HG02610 (cell line): Measurements from ENCODE around the gene ELF3.
"Not testable (repeated sequence)": the region's sequence is repeated elsewhere in the genome, so short reads cannot be mapped to it uniquely, and the experiment has no call there.

Source experiments
- ATAC-seq: cut with Tn5 transposase; IDR thresholded peaks from one replicate; pipeline ENCODE4 v1.9.1; 2021; ENCODE audit warnings: mild to moderate bottlenecking, moderate library complexity; ENCODE audit not compliant: unreplicated experiment

Gene ELF3

DNA sequence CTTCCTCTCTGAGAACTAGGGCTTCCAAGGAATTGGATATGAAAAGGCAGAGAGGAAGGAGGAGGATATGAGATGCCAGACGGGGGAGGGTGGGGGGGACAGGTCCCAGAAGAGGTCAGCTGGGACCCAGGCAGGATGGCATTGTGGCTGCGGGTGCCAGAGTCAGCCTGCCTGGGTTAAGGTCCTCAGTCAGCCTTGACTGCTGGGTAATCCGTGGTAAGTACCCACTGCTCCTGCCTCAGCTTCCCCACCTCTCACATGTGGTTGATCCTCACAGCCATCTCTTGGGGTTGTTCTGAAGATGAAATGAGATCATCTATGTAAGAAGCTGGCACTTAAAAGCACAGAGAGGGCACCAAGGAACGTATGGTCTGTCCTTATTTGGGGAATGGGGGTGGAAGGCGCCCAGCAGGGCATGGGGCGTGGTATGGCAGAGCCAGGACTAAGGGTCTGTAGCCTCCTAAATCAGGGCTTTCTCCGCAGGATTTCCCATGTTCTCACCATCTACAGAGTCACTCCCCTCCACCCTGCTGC lies 23.8 kb downstream of the ELF3 start:
- ATAC-seq = no peak

DNA sequence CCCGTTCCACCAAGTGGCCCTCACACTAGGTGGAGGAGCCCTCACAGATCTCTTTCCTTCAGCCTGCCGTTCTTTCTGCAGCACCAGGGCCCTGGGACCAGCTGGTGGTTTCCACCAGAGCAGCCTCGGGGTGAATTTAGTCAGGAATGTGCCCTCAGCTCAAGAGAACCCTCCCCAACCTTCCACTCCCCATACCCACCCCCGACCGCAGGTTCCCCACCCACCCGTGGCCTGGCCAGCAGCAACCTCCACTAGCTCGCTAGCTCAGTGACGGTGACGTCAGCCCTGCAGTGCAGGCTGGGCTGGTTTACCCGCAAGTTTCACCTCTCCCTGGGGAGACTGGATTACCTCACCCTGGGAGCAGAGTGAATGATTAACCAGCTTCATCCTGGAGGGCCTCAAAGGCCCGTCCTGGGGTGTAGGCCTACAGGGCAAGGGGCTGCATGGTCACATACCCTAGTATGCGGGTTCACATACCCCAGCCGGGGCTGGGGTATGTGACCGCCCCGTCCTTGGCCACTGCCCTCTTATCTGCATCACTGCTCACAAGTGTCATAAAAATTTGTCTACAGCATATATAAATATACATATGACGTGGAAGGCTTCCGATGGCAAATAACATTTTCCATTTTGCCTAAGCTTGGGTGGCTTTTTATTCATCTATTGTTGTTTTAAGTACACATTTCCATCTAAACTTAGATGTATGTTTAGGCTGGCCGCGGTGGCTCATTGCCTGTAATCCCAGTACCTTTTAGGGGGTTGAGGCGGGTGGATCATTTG lies 24.5 kb downstream of the ELF3 start:
- ATAC-seq = no peak

DNA sequence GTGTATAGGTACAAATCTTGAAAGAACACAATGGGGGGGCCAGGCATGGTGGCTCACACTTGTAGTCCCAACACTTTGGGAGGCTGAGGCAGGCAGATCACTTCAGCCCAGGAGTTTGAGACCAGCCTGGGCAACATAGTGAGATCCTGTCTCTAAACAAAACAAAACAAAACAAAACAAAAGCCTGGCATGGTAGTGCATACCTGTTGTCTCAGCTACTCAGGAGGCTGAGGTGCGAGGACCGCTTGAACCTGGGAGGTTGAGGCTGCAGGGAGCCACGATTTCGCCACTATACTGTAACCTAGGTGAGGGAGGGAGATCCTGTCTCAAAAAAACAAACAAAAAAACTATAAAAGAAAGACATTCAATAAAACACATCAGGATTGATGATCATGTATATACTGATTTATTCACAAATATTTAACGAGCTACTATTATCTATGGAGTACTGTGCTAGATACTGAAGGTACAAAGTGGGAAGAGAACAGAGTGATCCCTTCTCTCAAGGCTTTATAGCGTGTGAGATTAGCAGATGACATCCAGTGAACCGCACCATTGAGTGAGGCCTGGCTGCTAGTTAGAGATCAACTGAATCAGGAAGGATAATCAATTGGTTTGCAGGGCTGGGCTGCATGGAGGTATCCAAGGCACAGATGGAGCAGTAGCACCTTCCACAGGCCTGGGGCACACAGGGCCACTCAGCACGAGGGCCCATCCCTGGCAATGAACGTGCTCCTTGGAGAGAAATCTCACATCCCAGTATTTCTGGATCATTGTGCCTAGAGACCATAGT lies 26.4 kb downstream of the ELF3 start:
- ATAC-seq = no peak

DNA sequence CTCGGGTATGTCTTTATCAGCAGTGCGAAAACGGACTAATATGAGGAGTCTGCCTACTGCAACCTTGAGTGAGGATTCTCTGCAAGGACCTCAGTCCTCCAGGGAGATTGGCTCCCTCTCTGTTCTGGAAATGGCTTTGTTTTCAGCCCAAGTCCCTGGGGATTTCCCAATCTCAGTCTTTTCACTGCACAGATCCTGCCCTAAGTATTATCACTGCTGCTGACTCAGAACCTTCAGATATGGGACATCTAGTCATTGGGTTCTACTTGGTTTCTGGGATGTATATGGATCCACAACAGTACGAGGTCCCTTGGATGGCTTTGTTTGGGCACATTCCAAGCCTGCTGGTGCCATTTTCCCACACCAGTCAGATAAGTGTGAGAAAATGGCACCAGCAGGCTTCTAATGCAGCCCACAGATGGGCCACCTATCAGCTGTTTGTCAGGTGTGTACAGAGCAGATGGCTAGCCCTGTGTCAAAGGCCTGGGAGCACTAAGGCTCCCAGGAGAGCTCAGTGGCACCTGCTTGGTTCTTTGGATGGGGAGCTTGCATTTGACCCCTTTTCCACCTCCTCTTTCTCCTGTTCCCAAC lies 27.4 kb downstream of the ELF3 start:
- ATAC-seq = no peak

DNA sequence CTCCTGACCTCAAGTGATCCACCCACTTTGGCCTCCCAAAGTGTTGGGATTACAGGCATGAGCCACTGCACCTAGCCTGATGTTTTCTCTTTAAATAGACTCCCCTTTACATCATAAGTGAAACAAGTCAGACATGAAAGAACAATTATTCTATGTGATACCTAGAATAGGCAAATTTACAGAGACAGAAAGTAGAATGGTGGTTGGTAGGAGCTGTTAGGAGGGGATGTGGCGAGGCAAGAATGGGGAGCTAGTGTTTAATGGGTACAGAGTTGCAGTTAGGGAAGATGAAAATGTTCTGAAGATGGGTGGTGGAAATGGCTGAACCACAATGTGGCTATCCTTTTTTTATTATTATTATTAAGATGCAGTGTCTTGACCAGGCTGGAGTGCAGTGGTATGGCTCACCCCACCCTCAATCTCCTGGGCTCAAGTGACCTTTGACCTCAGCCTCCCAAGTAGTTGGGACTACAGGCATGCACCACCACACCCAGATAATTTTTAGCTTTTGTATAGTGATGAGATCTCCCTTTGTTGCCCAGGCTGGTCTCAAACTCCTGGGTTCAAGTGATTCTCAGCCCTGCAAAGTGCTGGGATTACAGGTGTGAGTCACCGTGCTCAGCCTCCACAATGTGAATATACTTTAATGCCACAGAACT lies 28.4 kb downstream of the ELF3 start:
- ATAC-seq = no peak

DNA sequence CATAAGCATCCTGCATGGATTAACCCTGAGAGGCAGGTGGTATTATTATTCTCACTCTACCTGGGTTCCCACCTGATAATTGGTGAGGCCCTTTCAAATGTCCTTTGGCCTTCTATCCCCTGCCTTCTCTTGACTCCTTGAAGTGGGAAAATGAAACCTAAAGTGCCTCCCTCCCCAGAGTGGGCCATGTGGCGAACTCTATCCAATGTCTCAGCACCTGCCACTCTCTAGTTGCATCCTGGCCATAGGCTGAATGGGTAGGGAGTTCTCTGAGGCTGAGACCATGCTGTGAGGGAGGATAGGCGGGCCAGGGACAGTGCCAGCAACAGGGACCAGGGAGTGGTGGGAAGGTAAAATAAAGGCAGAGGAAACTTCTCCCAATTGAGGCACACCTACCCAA lies 35.3 kb downstream of the ELF3 start:
- ATAC-seq = no peak

DNA sequence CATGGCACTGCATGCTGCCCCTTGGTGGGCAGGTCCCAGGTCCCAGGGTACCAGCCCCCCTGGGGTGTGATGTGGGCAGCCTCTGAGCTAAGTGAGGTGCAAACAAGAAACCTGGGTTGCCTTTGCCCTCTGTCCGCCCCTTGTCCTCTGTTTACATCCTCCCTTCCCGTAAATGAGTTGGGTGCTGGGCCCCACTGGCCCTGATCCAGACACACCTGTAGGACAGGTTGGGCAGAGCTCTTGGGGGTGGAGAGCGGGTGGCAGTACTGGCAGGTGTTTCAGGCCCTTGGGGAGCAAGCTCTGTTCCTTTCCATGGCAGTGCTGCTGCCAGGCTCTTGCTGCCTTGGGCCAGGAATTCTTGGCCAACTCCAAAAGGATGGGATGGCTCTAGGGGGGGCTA lies 35.8 kb downstream of the ELF3 start:
- no peak for ATAC-seq

DNA sequence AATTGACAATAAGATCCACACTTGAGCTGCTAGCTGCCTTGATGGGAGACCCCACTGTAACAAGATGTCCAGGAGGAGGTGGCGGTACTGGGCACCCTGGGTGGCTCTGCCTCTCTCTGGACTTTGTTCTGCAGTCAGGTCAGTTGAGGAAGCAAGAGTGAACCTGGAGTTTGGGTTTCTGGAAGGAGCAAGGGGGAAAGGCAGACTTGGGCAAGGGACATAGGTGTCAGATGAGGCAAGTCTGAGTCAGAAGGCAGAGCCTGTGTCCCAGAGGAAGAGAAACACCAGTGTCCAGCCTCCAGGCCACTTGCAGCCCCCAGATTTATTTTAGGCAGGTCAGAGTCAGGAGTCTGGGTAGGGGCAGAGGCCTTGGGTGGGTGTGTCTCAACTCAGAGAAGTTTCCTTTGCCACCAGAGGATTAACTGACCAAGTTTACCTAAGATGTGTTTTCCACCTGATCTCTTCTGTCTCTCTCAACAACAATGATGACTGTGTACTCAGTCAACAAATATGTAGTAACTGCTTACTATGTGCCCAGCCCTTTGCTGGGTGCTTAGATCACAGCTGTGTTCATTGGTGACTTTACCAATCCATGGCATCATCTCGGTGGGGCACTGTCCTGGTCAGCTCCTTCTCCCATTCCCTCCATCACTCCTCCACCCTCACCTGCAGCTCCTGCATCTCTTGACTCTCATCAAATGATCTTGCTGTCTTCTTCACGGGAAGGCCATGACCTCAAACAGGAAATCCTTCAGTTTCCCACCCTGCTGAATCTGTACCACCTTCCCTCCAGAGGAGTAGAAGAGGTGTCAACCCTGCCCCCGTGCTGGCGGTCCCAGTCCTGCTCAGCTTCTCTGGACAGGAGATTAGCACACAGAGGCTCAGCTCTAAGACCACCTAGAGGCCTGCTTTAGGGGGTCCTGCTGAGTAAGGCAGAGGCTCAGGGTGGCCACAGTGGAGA lies 36.6 kb downstream of the ELF3 start:
- no peak for ATAC-seq

DNA sequence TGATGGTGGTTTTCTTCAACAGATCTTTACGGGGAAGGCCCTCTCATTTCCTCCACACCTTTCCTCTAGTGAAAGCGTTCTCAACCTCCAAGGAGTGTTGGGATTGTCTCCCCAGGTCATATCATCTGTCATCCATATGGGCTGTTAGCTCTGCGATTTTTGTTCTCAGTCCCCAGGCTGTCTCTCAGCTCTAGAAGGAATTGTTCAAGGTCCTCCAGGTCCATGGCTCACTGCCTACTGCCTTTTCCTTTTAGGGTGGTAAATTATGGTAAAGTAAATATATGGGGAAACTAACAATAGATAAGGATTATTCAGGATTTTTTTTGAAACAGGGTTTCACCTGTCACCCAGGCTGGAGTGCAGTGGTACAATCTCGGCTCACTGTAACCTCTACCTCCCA lies 37.6 kb downstream of the ELF3 start:
- ATAC-seq = no peak

DNA sequence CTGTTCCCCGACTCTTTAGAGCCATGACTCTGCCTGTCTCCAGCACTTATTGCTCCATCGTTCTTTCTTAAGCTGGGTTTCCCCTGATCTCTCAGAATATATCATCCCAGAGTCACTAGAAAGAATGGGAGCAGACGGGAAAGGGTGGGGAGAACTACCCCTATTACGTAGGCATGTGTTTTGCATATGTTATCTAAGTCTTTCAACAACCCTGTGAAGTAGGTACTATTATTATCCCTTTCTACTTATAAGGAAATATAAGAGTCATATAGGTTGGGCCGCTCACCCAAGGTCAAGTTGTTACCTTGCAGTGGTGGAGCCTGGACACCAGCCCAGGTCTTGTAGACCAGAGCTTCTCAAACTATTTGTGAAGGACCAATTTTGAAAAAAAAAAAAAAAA lies 38.7 kb downstream of the ELF3 start:
- no peak for ATAC-seq

DNA sequence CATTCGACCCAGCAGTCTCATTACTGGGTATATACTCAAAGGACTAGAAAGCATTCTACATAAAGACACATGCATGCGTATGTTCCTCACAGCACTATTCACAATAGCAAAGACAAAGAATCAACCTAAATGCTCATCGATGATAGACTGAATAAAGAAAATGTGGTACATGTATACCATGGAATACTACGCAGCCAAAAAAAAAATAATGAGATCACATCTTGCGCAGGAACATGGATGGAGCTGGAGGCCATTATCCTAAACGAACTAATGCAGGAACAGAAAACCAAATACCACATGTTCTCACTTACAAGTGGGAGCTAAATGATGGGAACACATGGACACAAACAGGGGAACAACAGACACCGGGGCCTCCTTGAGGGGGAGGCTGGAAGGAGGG lies 43.7 kb downstream of the ELF3 start:
- no peak for ATAC-seq

DNA sequence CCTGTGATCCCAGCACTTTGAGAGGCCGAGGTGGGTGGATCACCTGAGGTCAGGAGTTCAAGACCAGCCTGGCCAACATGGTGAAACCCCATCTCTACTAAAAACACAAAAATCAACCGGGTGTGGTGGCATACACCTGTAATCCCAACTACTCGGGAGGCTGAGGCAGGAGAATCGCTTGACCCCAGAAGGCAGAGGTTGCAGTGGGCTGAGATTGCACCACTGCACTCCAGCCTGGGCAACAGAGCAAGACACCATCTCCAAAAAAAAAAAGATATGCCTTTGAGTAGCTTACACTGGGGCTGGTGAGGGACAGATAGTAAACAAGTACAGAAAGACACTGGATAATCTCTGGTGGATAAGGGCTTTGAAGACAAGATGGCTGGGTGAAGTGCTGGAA lies 44.3 kb downstream of the ELF3 start:
- not testable (repeated sequence) for ATAC-seq

DNA sequence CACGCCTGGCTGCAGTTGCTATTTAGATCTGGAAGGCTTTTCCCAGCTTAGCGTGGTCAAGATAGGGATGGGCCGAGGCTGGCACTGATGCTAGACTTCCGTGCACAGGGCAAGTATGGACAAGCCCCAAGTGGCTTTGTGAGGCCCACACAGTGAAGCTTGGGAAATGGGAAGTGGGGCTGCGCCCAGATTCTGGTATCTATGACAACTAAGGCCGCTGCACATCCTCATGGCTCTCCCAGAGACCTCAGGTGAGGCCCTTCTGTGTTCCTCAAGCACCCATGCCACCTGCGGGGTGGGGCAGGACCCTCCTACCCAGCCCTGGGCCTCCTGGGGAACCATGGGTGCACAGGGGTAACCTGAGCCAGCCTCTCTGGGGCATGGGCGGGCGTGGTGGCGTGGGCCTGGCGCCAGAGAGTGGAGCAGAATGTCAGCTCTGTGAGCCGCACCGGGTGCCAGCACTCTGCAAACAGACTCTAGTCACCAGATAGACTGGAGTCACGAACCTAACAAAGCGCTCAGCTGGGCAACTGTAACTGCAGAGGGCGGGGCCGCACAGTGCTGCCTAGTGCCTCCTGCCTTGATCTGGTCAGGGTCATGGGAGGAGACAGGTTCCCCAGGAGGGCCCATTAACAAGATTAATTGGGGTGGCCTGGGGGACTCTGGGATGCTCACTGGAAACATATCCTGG lies 46.4 kb downstream of the ELF3 start:
- no peak for ATAC-seq

DNA sequence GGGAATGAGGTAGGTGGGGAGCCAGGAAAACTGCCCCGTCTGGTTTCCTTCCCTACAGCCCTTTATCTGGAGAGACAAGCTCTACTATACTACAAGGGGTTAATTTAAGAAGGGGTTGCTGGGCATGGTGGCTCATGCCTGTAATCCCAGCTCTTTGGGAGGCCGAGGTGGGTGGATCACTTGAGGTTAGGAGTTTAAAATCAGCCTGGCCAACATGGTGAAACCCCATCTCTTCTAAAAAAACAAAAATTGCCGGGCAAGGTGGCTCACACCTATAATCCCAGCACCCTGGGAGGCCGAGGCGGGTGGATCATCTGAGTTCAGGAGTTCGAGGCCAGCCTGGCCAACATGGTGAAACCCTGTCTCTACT lies 46.9 kb downstream of the ELF3 start:
- ATAC-seq = not testable (repeated sequence)

DNA sequence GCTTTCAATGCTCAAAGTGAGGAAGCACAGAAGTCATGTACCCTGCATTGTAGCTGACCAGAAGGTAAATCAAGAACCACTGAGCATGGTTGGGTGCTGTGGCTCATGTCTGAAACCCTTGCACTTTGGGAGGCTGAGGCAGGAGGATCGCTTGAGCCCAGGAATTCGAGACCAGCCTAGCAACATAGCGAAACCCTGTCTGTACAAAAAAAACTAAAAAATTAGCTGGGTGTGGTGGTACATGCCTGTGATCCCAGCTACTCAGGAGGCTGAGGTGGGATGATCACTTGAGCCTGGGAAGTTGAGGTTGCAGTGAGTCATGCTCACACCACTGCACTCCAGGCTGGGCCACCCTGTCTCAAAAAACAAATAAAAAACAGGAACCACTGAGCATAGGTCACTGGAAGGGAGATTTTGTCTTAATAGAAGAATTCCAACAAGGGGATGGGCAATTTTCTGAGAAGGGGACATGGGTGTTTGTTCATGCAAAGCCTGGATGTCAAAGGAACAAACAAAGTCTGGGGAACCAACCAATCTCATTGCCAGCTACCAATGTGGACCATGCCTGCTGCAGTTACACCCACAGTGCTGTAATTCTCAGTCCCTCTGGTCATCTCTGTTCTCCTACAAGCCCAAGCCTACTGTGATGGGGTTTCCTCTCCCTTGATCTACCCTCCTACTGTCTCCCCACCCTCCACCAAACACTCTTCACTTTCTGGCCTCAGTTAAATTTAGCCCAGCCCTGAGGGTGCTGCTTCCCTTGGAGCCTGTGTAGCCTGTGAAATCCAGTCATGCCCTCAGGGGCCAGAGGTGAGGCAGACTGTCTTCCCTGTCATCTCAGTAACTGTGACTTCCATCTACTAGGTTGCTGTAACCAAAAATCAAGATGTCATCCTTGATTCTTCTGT lies 47.9 kb downstream of the ELF3 start:
- no peak for ATAC-seq

DNA sequence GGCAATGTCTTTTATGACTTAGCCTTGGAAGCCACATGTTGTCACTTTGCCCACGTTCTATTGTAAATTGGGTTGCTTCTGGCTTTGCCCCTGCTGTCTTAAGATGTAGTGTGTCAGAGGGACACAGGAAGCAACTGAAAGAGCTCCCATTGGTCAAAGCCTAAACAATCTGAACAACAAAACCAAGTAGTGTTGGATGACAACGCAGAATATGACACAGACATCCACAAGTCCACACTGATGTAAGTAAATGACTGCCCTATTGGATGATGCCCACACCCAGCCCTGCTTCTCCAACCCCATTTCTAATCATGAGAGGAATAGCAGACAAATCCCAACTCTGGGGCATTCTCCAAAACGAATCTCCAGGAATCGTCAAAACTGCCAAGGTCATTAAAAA lies 50.7 kb downstream of the ELF3 start:
- ATAC-seq = no peak

DNA sequence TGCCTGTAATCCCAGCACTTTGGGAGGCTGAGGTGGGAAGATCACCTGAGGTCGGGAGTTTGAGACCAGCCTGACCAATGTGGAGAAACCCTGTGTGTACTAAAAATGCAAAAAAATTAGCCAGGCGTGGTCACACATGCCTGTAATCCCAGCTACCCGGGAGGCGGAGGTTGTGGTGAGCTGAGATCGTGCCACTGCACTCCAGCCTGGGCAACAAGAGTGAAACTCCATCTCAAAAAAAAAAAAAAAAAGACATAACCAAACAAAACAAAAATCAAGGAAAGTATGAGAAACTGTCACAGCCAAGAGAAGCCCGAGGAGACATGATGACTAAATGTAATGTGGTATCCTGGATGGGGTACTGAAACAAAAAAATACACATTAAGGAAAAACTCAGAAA lies 51.4 kb downstream of the ELF3 start:
- ATAC-seq = not testable (repeated sequence)

DNA sequence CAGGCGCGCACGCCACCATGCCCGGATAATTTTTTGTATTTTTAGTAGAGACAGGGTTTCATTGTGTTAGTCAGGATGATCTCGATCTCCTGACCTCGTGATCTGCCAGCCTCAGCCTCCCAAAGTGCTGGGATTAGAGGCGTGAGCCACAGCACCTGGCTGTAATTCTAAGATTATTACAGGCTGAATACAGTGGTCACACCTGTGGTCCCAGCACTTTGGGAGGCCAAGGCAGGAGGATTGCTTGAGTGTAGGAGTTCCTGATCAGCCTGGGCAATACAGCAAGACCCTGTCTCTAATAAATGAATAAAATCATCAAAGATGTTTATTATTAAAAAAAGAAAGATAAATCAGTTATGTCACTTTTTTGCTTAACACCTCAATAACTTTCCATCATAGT lies 52.2 kb downstream of the ELF3 start:
- not testable (repeated sequence) for ATAC-seq

DNA sequence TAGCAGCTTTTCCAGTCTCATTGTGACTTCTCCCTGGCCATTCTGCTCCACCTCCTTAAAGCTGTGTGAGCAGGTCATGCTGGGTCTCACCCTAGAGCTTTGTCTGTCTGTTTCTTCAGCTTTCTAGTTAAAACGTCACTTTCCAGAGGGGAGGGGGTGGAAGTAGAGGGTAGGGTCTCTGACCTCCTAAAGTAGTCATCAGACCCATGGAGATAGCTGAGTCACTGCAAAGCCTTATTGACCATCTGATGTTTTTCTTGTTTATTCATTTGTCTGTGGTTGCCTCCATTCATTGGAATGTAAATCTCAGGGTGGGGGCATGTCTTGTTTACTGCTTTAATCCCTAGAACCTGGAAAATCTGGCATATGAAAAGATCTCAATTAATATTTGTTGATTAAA lies 52.7 kb downstream of the ELF3 start:
- no peak for ATAC-seq
